A549 (cell line): ENCODE results near the gene PRSS53. TPM values are rescaled to one million over a fixed set of nuclear protein-coding genes. Genes with fewer than 3 reads are reported as not detected.

ENCODE experiments used
- ATAC-seq, 2 experiments: fragments of 200-7000 bp in 1 of 2; fragments of >200 bp in 1 of 2; cut with Nextera tagmentation in 1 of 2; cut with Tn5 transposase in 1 of 2; 3 replicates each; pipeline versions ENCODE4 v1.8.0 to v1.9.1; 2018 to 2020; ENCODE audit warnings: mild to moderate bottlenecking in 1 of 2, moderate library complexity in 1 of 2
- CTCF ChIA-PET: fragments of 300-600 bp; sonication (Branson Sonifier 250); formaldehyde crosslinking; extraction: SDS; loops from one replicate; lab custom pipeline; 2021; ENCODE audit warnings: antibody characterized with exemption, inconsistent platforms; lab: Yijun Ruan, JAX
- POLR2A ChIA-PET: fragments of 350-600 bp; formaldehyde crosslinking; extraction: SDS; loops from one replicate; lab custom pipeline; 2021; ENCODE audit warnings: antibody characterized with exemption, inconsistent platforms; lab: Yijun Ruan, JAX
- DNase-seq, 2 experiments: peaks; one replicate each; pipeline versions ENCODE4 v3.0.0 to v3.0.0-alpha.2; 2011 to 2016; ENCODE audit warnings: low read depth in 1 of 2, low spot score in 1 of 2
- FAIRE-seq: peaks from 2 replicates; lab custom pipeline; 2011; peaks lifted over from hg19 to GRCh38; lab: Jason Lieb, UNC
- H3K27ac ChIP-seq, 2 experiments: fragments of >200 bp; sonication (Bioruptor Twin); formaldehyde crosslinking; 3 replicates each; pipeline ENCODE4 v1.5.1; 2016 to 2017
- H3K4me1 ChIP-seq: fragments of >200 bp; sonication (Bioruptor Twin); formaldehyde crosslinking; 3 replicates; pipeline ENCODE4 v1.6.1; 2016
- H3K4me2 ChIP-seq: fragments of >200 bp; sonication (Bioruptor Twin); formaldehyde crosslinking; 3 replicates; pipeline ENCODE4 v1.6.1; 2016
- H3K4me3 ChIP-seq: fragments of >200 bp; sonication (Bioruptor Twin); formaldehyde crosslinking; 3 replicates; pipeline ENCODE4 v1.5.1; 2016
- H3K9me3 ChIP-seq: fragments of >200 bp; sonication (Bioruptor Twin); formaldehyde crosslinking; 3 replicates; pipeline ENCODE4 v1.6.1; 2016
- ATOH8 ChIP-seq: fragments of 250-450 bp; sonication (Bioruptor Pico); IDR thresholded peaks from 2 replicates; pipeline ENCODE4 v1.5.0; 2020; ENCODE audit warnings: low read depth, mild to moderate bottlenecking, moderate library complexity
- BCL3 ChIP-seq: fragments of >200 bp; sonication (Bioruptor Twin); formaldehyde crosslinking; IDR thresholded peaks from 3 replicates; pipeline ENCODE4 v1.6.1; 2016
- BHLHE40 ChIP-seq: IDR thresholded peaks from 2 replicates; pipeline ENCODE4 v1.6.1; 2012; ENCODE audit warnings: low read depth, low read length, inconsistent platforms
- CBX2 ChIP-seq: fragments of 200-600 bp; sonication (generic); IDR thresholded peaks from 2 replicates; pipeline ENCODE4 v1.6.1; 2016; ENCODE audit warnings: low read depth, mild to moderate bottlenecking, borderline replicate concordance
- CEBPB ChIP-seq, 2 experiments: fragments of >200 bp in 1 of 2; sonication (Bioruptor Twin) in 1 of 2; formaldehyde crosslinking in 1 of 2; IDR thresholded peaks; 2 replicates each; pipeline ENCODE4 v1.6.1; 2012 to 2016
- CTCF ChIP-seq: fragments of >200 bp; sonication (Bioruptor Twin); formaldehyde crosslinking; IDR thresholded peaks from 3 replicates; pipeline ENCODE4 v1.5.1; 2016
- ELK1 ChIP-seq: fragments of 150-350 bp; IDR thresholded peaks from 2 replicates; pipeline ENCODE4 v1.6.1; 2014; ENCODE audit warnings: low read depth, mild to moderate bottlenecking, low read length
- ESRRA ChIP-seq: fragments of 150-350 bp; IDR thresholded peaks from 2 replicates; pipeline ENCODE4 v1.6.1; 2014; ENCODE audit warnings: mild to moderate bottlenecking, low read length, borderline replicate concordance
- FOXS1 ChIP-seq: fragments of 250-450 bp; sonication (Bioruptor Pico); IDR thresholded peaks from 2 replicates; pipeline ENCODE4 v1.5.0; 2020; ENCODE audit warnings: mild to moderate bottlenecking, moderate library complexity
- HES2 ChIP-seq: fragments of >200 bp; sonication (Bioruptor Twin); formaldehyde crosslinking; IDR thresholded peaks from 2 replicates; pipeline ENCODE4 v1.6.1; 2016
- HMGXB4 ChIP-seq: fragments of 250-450 bp; sonication (Bioruptor Pico); IDR thresholded peaks from 2 replicates; pipeline ENCODE4 v1.5.0; 2021; ENCODE audit warnings: mild to moderate bottlenecking, moderate library complexity, borderline replicate concordance
- HOXB13 ChIP-seq: fragments of 250-450 bp; sonication (Bioruptor Pico); IDR thresholded peaks from 2 replicates; pipeline ENCODE4 v1.5.0; 2020; ENCODE audit warnings: low read depth, mild to moderate bottlenecking, moderate library complexity
- KDM5A ChIP-seq: fragments of 200-600 bp; sonication (generic); IDR thresholded peaks from 2 replicates; pipeline ENCODE4 v1.6.1; 2016; ENCODE audit warnings: antibody characterized with exemption, mild to moderate bottlenecking
- NPAS2 ChIP-seq: fragments of 250-450 bp; sonication (Bioruptor Pico); IDR thresholded peaks from 2 replicates; pipeline ENCODE4 v1.8.0; 2022; ENCODE audit warnings: mild to moderate bottlenecking, moderate library complexity, borderline replicate concordance
- NR3C1 ChIP-seq: fragments of >200 bp; sonication (Bioruptor Twin); formaldehyde crosslinking; IDR thresholded peaks from 3 replicates; pipeline ENCODE4 v1.6.1; 2017
- PHF8 ChIP-seq: fragments of 200-600 bp; sonication (generic); IDR thresholded peaks from 2 replicates; pipeline ENCODE4 v1.6.1; 2016; ENCODE audit warnings: low read depth, mild to moderate bottlenecking, antibody characterized with exemption, moderate library complexity, borderline replicate concordance
- POLR2A ChIP-seq: IDR thresholded peaks from 2 replicates; pipeline ENCODE4 v1.6.1; 2012; ENCODE audit warnings: mild to moderate bottlenecking, low read length
- RFX5 ChIP-seq: fragments of 450-650 bp; IDR thresholded peaks from 2 replicates; pipeline ENCODE4 v1.7.1; 2014; ENCODE audit warnings: antibody characterized with exemption, mild to moderate bottlenecking, moderate library complexity
- SREBF2 ChIP-seq: fragments of 450-650 bp; IDR thresholded peaks from 2 replicates; pipeline ENCODE4 v1.6.1; 2014; ENCODE audit warnings: mild to moderate bottlenecking, moderate library complexity
- TFCP2L1 ChIP-seq: fragments of 250-450 bp; sonication (Bioruptor Pico); IDR thresholded peaks from 2 replicates; pipeline ENCODE4 v1.5.0; 2021; ENCODE audit warnings: mild to moderate bottlenecking
- ZC3H11A ChIP-seq: fragments of 450-650 bp; IDR thresholded peaks from 2 replicates; pipeline ENCODE4 v1.6.1; 2014; ENCODE audit warnings: antibody characterized with exemption, mild to moderate bottlenecking
- ZFP36 ChIP-seq: fragments of 450-650 bp; IDR thresholded peaks from 2 replicates; pipeline ENCODE4 v1.6.1; 2014; ENCODE audit warnings: borderline replicate concordance; ENCODE audit not compliant: partially characterized antibody
- ZNF302 ChIP-seq: fragments of 250-450 bp; sonication (Bioruptor Pico); IDR thresholded peaks from 2 replicates; pipeline ENCODE4 v1.9.0; 2021; ENCODE audit warnings: inconsistent platforms, mild to moderate bottlenecking, moderate library complexity
- ZSCAN20 ChIP-seq: fragments of 250-450 bp; sonication (Bioruptor Pico); IDR thresholded peaks from 2 replicates; pipeline ENCODE4 v1.8.0; 2022; ENCODE audit warnings: mild to moderate bottlenecking, moderate library complexity
- WGBS: methylation state at CpG from one replicate; pipeline ENCODE4 v1.1.6; 2017; ENCODE audit errors: missing lambda C conversion rate; 5-methylcytosine and 5-hydroxymethylcytosine counted together
- polyA plus RNA-seq, 4 experiments: library from polyadenylated mRNA; depleted of rRNA in 3 of 4; stranded (reverse); fragments of >200 nt; fragmentation: RNase III in 1 of 4; extraction: RNeasy Plus Mini Kit Qiagen cat#74134 plus additional on column Dnase treatment in 1 of 4; gene quantifications; 2 replicates in 3 of 4; 3 replicates in 1 of 4; pipeline ENCODE4 v1.2.3, GENCODE V29; 2011 to 2017

Gene PRSS53
- polyA plus RNA-seq, 2 of the 4 experiments (the other 2 are of a cell fraction) = 0.79 to 1.5 TPM

GRCh38 chr16:31087481-31087880, 1.3 kb downstream of the PRSS53 start:
- no peak for FAIRE-seq
- WGBS = 87% methylated on average over 4 of the region's 8 CpGs
- TF ChIP-seq HES2 (no peak), HMGXB4 (no peak), ZC3H11A (no peak), ESRRA (no peak), BHLHE40 (no peak), ATOH8 (CRISPR knock-in tag) (no peak), POLR2A (no peak), CEBPB (IDR thresholded peaks at IDR 0.05) (no peak), NPAS2 (no peak), NR3C1 (no peak), PHF8 (no peak), ZNF302 (CRISPR knock-in tag) (no peak), ZFP36 (no peak), CTCF (no peak), CBX2 (no peak), SREBF2 (no peak), ELK1 (no peak), RFX5 (no peak), FOXS1 (CRISPR knock-in tag) (no peak), HOXB13 (CRISPR knock-in tag) (no peak)
- CTCF ChIA-PET = interaction anchor here (1.9 to 2.4 kb wide), 2 partner anchors 103 to 134 kb away, joined by 7 to 11 read pairs; partner anchors contain the start of gene HSD3B7
- Histone ChIP-seq H3K4me3 (no peak overlapping the region), H3K27ac (no peak overlapping the region), H3K4me1 (no peaks in the 10 kb centered on the region; the same call in 2 of the 3 replicates), H3K9me3 (no peaks in the 10 kb centered on the region), H3K4me2 (no peak overlapping the region)
- DNase-seq = no peak
- POLR2A ChIA-PET = interaction anchor here (2.8 kb wide), 1 partner anchor 14 kb away, joined by 10 read pairs; the partner anchor contains the start of genes ZNF646 and ZNF668
- ATAC-seq = no peak

GRCh38 chr16:31086629-31086906, 2.2 kb downstream of the PRSS53 start:
- Histone ChIP-seq H3K9me3 (no peaks in the 10 kb centered on the region), H3K4me2 (no peak overlapping the region), H3K4me3 (no peak overlapping the region), H3K27ac (no peak overlapping the region), H3K4me1 (no peaks in the 10 kb centered on the region)
- DNase-seq (no peak), ATAC-seq (no peak; a peak in 1 of 6 replicates), FAIRE-seq (no peak)
- WGBS = 83% methylated on average over 1 of the region's 6 CpGs
- POLR2A ChIA-PET = interaction anchor here (2.8 kb wide), 1 partner anchor 13 kb away, joined by 10 read pairs; the partner anchor contains the start of genes ZNF646 and ZNF668
- no peak for TF ChIP-seq ZSCAN20 (CRISPR knock-in tag)
- no peak for TF ChIP-seq CTCF
- no peak for TF ChIP-seq TFCP2L1
- no peak for TF ChIP-seq BCL3
- TF ChIP-seq KDM5A = no peak
- no peak for TF ChIP-seq FOXS1 (CRISPR knock-in tag)
- CTCF ChIA-PET = interaction anchor here (1.1 to 3.8 kb wide), 4 partner anchors 56 to 356 kb away, joined by 3 to 17 read pairs (median 6); partner anchors contain the start of genes HSD3B7 and ZNF843
